IMR-90 (cell line): Measurements from ENCODE around the gene ERGIC1. TPM values are rescaled to one million over a fixed set of nuclear protein-coding genes. Genes with fewer than 3 reads are reported as not detected.

Source experiments
- ATAC-seq: fragments of 200-7000 bp; cut with Tn5 transposase; 2 replicates; pipeline ENCODE4 v1.9.1; 2020; ENCODE audit warnings: low read depth, mild to moderate bottlenecking, moderate library complexity
- BruUV-seq: library from RNA; stranded (reverse); fragments of 400-500 nt; replicated peaks from 2 replicates; lab custom pipeline; 2021; lab: Mats Ljungman, UMichigan
- CTCF ChIA-PET: fragments of 300-600 bp; formaldehyde crosslinking; extraction: SDS; loops from one replicate; lab custom pipeline; 2021; ENCODE audit warnings: antibody characterized with exemption; lab: Yijun Ruan, JAX
- POLR2A ChIA-PET: fragments of 300-600 bp; sonication (Branson Sonifier 250); formaldehyde crosslinking; loops from one replicate; lab custom pipeline; 2022; ENCODE audit warnings: antibody characterized with exemption; ENCODE audit not compliant: unreplicated experiment; lab: Charles Lee
- DNase-seq: peaks from one replicate; pipeline ENCODE4 v3.0.0; 2013
- H2AFZ ChIP-seq: replicated peaks from 2 replicates; pipeline ENCODE3; 2013; ENCODE audit warnings: low read length, mild to moderate bottlenecking; ENCODE audit not compliant: poor library complexity
- H2AK5ac ChIP-seq: 2 replicates; pipeline ENCODE4 v1.6.1; 2013; ENCODE audit warnings: low read depth, low read length, inconsistent platforms
- H2AK9ac ChIP-seq: replicated peaks from 2 replicates; pipeline ENCODE3; 2013; ENCODE audit warnings: mild to moderate bottlenecking, low read depth, low read length, moderate library complexity; ENCODE audit not compliant: poor library complexity
- H2BK120ac ChIP-seq: 2 replicates; pipeline ENCODE4 v1.6.1; 2013; ENCODE audit warnings: low read depth, low read length, inconsistent platforms
- H2BK15ac ChIP-seq: 3 replicates; pipeline ENCODE4 v1.6.1; 2013; ENCODE audit warnings: low read depth, low read length, inconsistent platforms
- H2BK20ac ChIP-seq: 2 replicates; pipeline ENCODE4 v1.6.1; 2013; ENCODE audit warnings: low read depth, mild to moderate bottlenecking, inconsistent platforms, low read length, moderate library complexity
- H2BK5ac ChIP-seq: 2 replicates; pipeline ENCODE4 v1.6.1; 2013; ENCODE audit warnings: mild to moderate bottlenecking, low read depth, low read length, inconsistent platforms; ENCODE audit not compliant: poor library complexity, severe bottlenecking
- H3K14ac ChIP-seq: replicated peaks from 2 replicates; pipeline ENCODE4 v1.6.1; 2013; ENCODE audit warnings: low read depth, low read length, inconsistent platforms
- H3K18ac ChIP-seq: 2 replicates; pipeline ENCODE4 v1.6.1; 2013; ENCODE audit warnings: low read depth, low read length, control low read depth
- H3K23ac ChIP-seq: 2 replicates; pipeline ENCODE4 v1.6.1; 2013; ENCODE audit warnings: low read depth, low read length, inconsistent platforms
- H3K27ac ChIP-seq: 2 replicates; pipeline ENCODE4 v1.5.1; 2013; ENCODE audit warnings: mild to moderate bottlenecking, control low read depth, low read length; ENCODE audit not compliant: insufficient read depth
- H3K27me3 ChIP-seq: 2 replicates; pipeline ENCODE4 v1.6.1; 2013; ENCODE audit warnings: low read length; ENCODE audit not compliant: control insufficient read depth, insufficient read depth
- H3K36me3 ChIP-seq: 2 replicates; pipeline ENCODE4 v1.6.1; 2013; ENCODE audit warnings: low read length, mixed read lengths; ENCODE audit not compliant: control insufficient read depth, insufficient read depth
- H3K4ac ChIP-seq: 2 replicates; pipeline ENCODE4 v1.6.1; 2013; ENCODE audit warnings: low read depth, low read length, inconsistent platforms
- H3K4me1 ChIP-seq: 2 replicates; pipeline ENCODE4 v1.6.1; 2013; ENCODE audit warnings: low read length, mixed read lengths; ENCODE audit not compliant: control insufficient read depth, insufficient read depth
- H3K4me2 ChIP-seq: 2 replicates; pipeline ENCODE4 v1.6.1; 2013; ENCODE audit warnings: low read depth, mild to moderate bottlenecking, control low read depth, low read length, moderate library complexity
- H3K4me3 ChIP-seq: 2 replicates; pipeline ENCODE4 v1.5.1; 2013; ENCODE audit warnings: low read depth, mild to moderate bottlenecking, control low read depth, low read length, moderate library complexity; ENCODE audit not compliant: insufficient read depth
- H3K56ac ChIP-seq: 2 replicates; pipeline ENCODE4 v1.6.1; 2013; ENCODE audit warnings: low read length, inconsistent platforms; ENCODE audit not compliant: insufficient read depth; ENCODE audit errors: extremely low read depth
- H3K79me1 ChIP-seq, 2 experiments: 2 replicates each; pipeline ENCODE4 v1.6.1; 2013; ENCODE audit warnings: low read length in 2 of 2, inconsistent platforms in 1 of 2, low read depth in 1 of 2
- H3K9ac ChIP-seq: 2 replicates; pipeline ENCODE4 v1.6.1; 2013; ENCODE audit warnings: low read depth, low read length, control low read depth
- H3K9me1 ChIP-seq: 2 replicates; pipeline ENCODE4 v1.6.1; 2013; ENCODE audit warnings: low read length, inconsistent platforms; ENCODE audit not compliant: insufficient read depth
- H3K9me3 ChIP-seq: 2 replicates; pipeline ENCODE4 v1.6.1; 2013; ENCODE audit warnings: low read length; ENCODE audit not compliant: control insufficient read depth, insufficient read depth
- H4K20me1 ChIP-seq: 2 replicates; pipeline ENCODE4 v1.6.1; 2013; ENCODE audit warnings: low read length, inconsistent platforms; ENCODE audit not compliant: insufficient read depth
- H4K5ac ChIP-seq: 2 replicates; pipeline ENCODE4 v1.6.1; 2013; ENCODE audit warnings: mild to moderate bottlenecking, low read depth, low read length, control low read depth
- H4K8ac ChIP-seq, 2 experiments: 2 replicates each; pipeline ENCODE4 v1.6.1; 2013; ENCODE audit warnings: low read depth in 2 of 2, low read length in 2 of 2, control low read depth in 1 of 2, inconsistent platforms in 1 of 2
- H4K91ac ChIP-seq: 2 replicates; pipeline ENCODE4 v1.6.1; 2013; ENCODE audit warnings: low read depth, low read length, inconsistent platforms; ENCODE audit not compliant: insufficient read depth
- CEBPB ChIP-seq: IDR thresholded peaks from 2 replicates; pipeline ENCODE4 v1.6.1; 2012; ENCODE audit warnings: low read depth, low read length, improper control_type of control experiment
- NFE2L2 ChIP-seq: fragments of 150-350 bp; IDR thresholded peaks from 2 replicates; pipeline ENCODE4 v1.6.1; 2016; ENCODE audit warnings: low read depth, mild to moderate bottlenecking, low read length
- POLR2A ChIP-seq: IDR thresholded peaks from 2 replicates; pipeline ENCODE4 v1.6.1; 2012; ENCODE audit warnings: mild to moderate bottlenecking, low read depth, low read length
- RFX5 ChIP-seq: IDR thresholded peaks from 2 replicates; pipeline ENCODE4 v1.8.0; 2012; ENCODE audit warnings: low read depth, mild to moderate bottlenecking, low read length, moderate library complexity
- WGBS, 2 experiments: methylation state at CpG; one replicate each; pipeline versions ENCODE4 v1.1.5 to v1.1.7; 2013; ENCODE audit warnings: missing lambda C conversion rate in 2 of 2; ENCODE audit not compliant: insufficient read length in 1 of 2; ENCODE audit errors: extremely low coverage in 2 of 2; 5-methylcytosine and 5-hydroxymethylcytosine counted together
- dilution Hi-C: fragments of 300-500 bp; cut with HindIII; formaldehyde crosslinking; loops from one replicate; pipeline ENCODE4 v1.14.3; 2018; ENCODE audit warnings: low sequenced_read_pairs; ENCODE audit not compliant: unreplicated experiment
- in situ Hi-C: fragments of 300-500 bp; cut with MboI; formaldehyde crosslinking; loops from 3 replicates; pipeline ENCODE4 v1.14.3; 2019; ENCODE audit warnings: low sequenced_read_pairs, inconsistent platforms, mixed read lengths
- intact Hi-C: fragments of 100-400 bp; cut with micrococcal nuclease; formaldehyde crosslinking; loops from 2 replicates; pipeline ENCODE4 v1.10.0; 2022
- polyA plus RNA-seq, 3 experiments: library from polyadenylated mRNA; depleted of rRNA; stranded (reverse); fragments of >200 nt; gene quantifications; 2 replicates each; pipeline ENCODE4 v1.2.3, GENCODE V29; 2012; ENCODE audit warnings: low replicate concordance in 1 of 3
- total RNA-seq: library from RNA; depleted of rRNA; stranded (reverse); fragments of >200 nt; gene quantifications from 2 replicates; pipeline ENCODE4 v1.2.3, GENCODE V29; 2012
- TF ChIP-seq, protein P1 (sequence below): fragments of 150-350 bp; IDR thresholded peaks from 2 replicates; pipeline ENCODE4 v1.6.1; 2016; ENCODE audit warnings: low read depth, mild to moderate bottlenecking, low read length, moderate library complexity, borderline replicate concordance

Gene ERGIC1
- total and polyA plus RNA-seq, 2 of the 4 experiments (the other 2 are of a cell fraction) = 134 to 192 TPM

DNA sequence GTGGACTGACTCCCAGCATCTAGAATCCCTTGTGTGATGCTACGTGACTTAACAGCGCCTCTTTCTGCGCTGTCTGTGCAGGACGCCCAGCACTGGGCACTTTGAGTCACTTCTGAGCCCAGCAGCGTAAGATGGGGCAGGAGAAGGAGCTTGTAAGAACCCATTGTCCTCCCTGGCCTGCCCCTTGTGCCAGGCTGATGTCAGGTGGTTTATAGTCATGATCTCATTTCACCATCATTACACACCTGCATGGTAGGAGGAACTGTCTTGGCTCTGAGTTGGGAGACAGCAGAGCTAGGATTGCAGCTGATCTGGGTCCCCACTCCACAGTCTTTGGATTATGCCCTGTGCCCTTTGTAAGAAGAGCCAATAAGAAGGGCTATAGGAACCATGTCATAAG is 12.2 kb downstream of the ERGIC1 start:
- H3K4me1 ChIP-seq = peaks cover 13% of the 10 kb centered on the region

More for the DNA sequence above, 12.2 kb downstream of the ERGIC1 start:
- DNase-seq (no peak), ATAC-seq (no peak)
- Histone ChIP-seq H3K4me2 (no peak overlapping the region), H4K8ac (no peak overlapping the region), H3K9me1 (peaks cover 37% of the 10 kb centered on the region), H3K14ac (peak overlapping the region; percentile 31; the same call in 1 of the 2 replicates), H3K27me3 (no peaks in the 10 kb centered on the region), H4K5ac (no peak overlapping the region), H2BK5ac (no peak overlapping the region), H2AK9ac (no peak overlapping the region), H4K20me1 (peaks cover 40% of the 10 kb centered on the region), H3K79me1 (peaks cover 11 to 85% of the 10 kb centered on the region in 2 experiments; a peak in 3 of 4 replicates), H2BK20ac (no peak overlapping the region; the same call in 1 of the 2 replicates), H2AFZ (no peak overlapping the region), H2AK5ac (peak overlapping the region; percentile 25; the same call in 1 of the 2 replicates), H3K23ac (peak overlapping the region; percentile 70; the same call in 1 of the 2 replicates), H3K56ac (no peak overlapping the region), H3K4ac (peak overlapping the region; percentile 21), H2BK120ac (no peak overlapping the region), H3K4me3 (no peak overlapping the region), H3K27ac (no peak overlapping the region), H4K91ac (peak overlapping the region; percentile 5; the same call in 1 of the 2 replicates), H3K9ac (no peak overlapping the region), H2BK15ac (no peak overlapping the region), H3K18ac (no peak overlapping the region), H3K36me3 (peaks cover 9% of the 10 kb centered on the region; the same call in 1 of the 2 replicates), H3K9me3 (no peaks in the 10 kb centered on the region)
- intact Hi-C loops (no loop called here), dilution Hi-C loops (no loop called here), in situ Hi-C loops (no loop called here)
- POLR2A ChIA-PET = interaction anchor here (1.7 kb wide), 1 partner anchor 75 kb away, joined by 6 read pairs; the partner anchor contains the start of gene DUSP1
- TF ChIP-seq RFX5 = no peak
- TF ChIP-seq POLR2A = no peak
- TF ChIP-seq NFE2L2 = no peak
- TF ChIP-seq, protein P1, sequence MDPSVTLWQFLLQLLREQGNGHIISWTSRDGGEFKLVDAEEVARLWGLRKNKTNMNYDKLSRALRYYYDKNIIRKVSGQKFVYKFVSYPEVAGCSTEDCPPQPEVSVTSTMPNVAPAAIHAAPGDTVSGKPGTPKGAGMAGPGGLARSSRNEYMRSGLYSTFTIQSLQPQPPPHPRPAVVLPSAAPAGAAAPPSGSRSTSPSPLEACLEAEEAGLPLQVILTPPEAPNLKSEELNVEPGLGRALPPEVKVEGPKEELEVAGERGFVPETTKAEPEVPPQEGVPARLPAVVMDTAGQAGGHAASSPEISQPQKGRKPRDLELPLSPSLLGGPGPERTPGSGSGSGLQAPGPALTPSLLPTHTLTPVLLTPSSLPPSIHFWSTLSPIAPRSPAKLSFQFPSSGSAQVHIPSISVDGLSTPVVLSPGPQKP = no peak
- TF ChIP-seq CEBPB = no peak
- CTCF ChIA-PET = no interaction called here
- no CpG with 5 or more reads among the region's 5 CpGs for WGBS, 2 experiments
- no TSS peak for BruUV-seq
